Measurements from ENCODE around the gene SLC5A4. TPM values are rescaled to one million over a fixed set of nuclear protein-coding genes. Genes with fewer than 3 reads are reported as not detected.

SLC5A4 gene
- total RNA-seq, 1 experiment from 2014 or later = 0.22 TPM

- POLR2A ChIA-PET = no interaction called here
- CTCF ChIA-PET = no interaction called here
These were observed 22.8 kb downstream of the SLC5A4 start for GRCh38 chr22:32232191-32232830.

GRCh38 chr22:32226326-32227104, 28.6 kb downstream of the SLC5A4 start:
- no peak for ATAC-seq
- H3K4me3 Mint-ChIP-seq = no peak overlapping the region

More at GRCh38 chr22:32232191-32232830, 22.8 kb downstream of the SLC5A4 start:
- H3K4me3 Mint-ChIP-seq = no peak overlapping the region
- TF ChIP-seq ATF1 (CRISPR knock-in tag; IDR thresholded peaks at IDR 0.05) = no peak
- no peaks in the 10 kb centered on the region; the same call in 1 of the 2 replicates for H3K36me3 Mint-ChIP-seq
- H3K4me1 Mint-ChIP-seq = peaks cover 5% of the 10 kb centered on the region
- H3K9me3 Mint-ChIP-seq = no peaks in the 10 kb centered on the region
- DNase-seq (ENCODE audit: low spot score) (no peak), ATAC-seq (no peak)
- no peak overlapping the region for H3K27ac Mint-ChIP-seq
- peaks cover 6% of the 10 kb centered on the region; the same call in 1 of the 2 replicates for H3K27me3 Mint-ChIP-seq (ENCODE audit: low read depth)

GRCh38 chr22:32222991-32223390, 32.2 kb downstream of the SLC5A4 start:
- Mint-ChIP-seq H3K4me1 (no peaks in the 10 kb centered on the region), H3K9me3 (no peaks in the 10 kb centered on the region), H3K27me3 (ENCODE audit: low read depth) (0 out of 2 replicates have a peak, but pooled peaks cover 4% of the 10 kb centered on the region), H3K36me3 (no peaks in the 10 kb centered on the region), H3K4me3 (no peak overlapping the region), H3K27ac (no peak overlapping the region)
- ATAC-seq = no peak
- ChIA-PET CTCF (interaction anchor here (0.6 to 2.0 kb wide), 2 partner anchors 43 to 1302 kb away, joined by 3 to 7 read pairs; no protein-coding TSS in a partner anchor), POLR2A (interaction anchor here (0.7 kb wide), 1 partner anchor 127 kb away, joined by 3 read pairs; no protein-coding TSS in a partner anchor)
- TF ChIP-seq CREM (CRISPR knock-in tag; IDR thresholded peaks at IDR 0.05) = no peak
- TF ChIP-seq TEAD1 (CRISPR knock-in tag; IDR thresholded peaks at IDR 0.05) = no peak
- no peak for TF ChIP-seq NFYB (CRISPR knock-in tag; conservative IDR thresholded peaks at IDR 0.05; ENCODE audit: low read depth)
- DNase-seq (ENCODE audit: low spot score) = no peak

More at GRCh38 chr22:32226326-32227104, 28.6 kb downstream of the SLC5A4 start:
- H3K27me3 Mint-ChIP-seq (ENCODE audit: low read depth) = 0 out of 2 replicates have a peak, but pooled peaks cover 4% of the 10 kb centered on the region
- no peak overlapping the region for H3K27ac Mint-ChIP-seq
- POLR2A ChIA-PET = no interaction called here
- no peak for DNase-seq (ENCODE audit: low spot score)
- H3K4me1 Mint-ChIP-seq = no peaks in the 10 kb centered on the region
- no peak for TF ChIP-seq NFATC4 (CRISPR knock-in tag; IDR thresholded peaks at IDR 0.05)
- no peak for TF ChIP-seq PRRX2 (CRISPR knock-in tag; IDR thresholded peaks at IDR 0.05)
- H3K36me3 Mint-ChIP-seq = no peaks in the 10 kb centered on the region
- CTCF ChIA-PET = no interaction called here
- no peaks in the 10 kb centered on the region for H3K9me3 Mint-ChIP-seq

- no peak overlapping the region for H3K27ac Mint-ChIP-seq
- peaks cover 5% of the 10 kb centered on the region for H3K36me3 Mint-ChIP-seq
- ChIA-PET CTCF (interaction anchor here (1.0 to 2.8 kb wide), 3 partner anchors 12 to 47 kb away, joined by 3 to 17 read pairs (median 6); no protein-coding TSS in a partner anchor), POLR2A (no interaction called here)
- H3K27me3 Mint-ChIP-seq (ENCODE audit: low read depth) = no peaks in the 10 kb centered on the region
- H3K4me1 Mint-ChIP-seq = peaks cover 5% of the 10 kb centered on the region
- no peak overlapping the region for H3K4me3 Mint-ChIP-seq
- ATAC-seq = no peak
- DNase-seq (ENCODE audit: low spot score) = no peak
- 0 out of 2 replicates have a peak, but pooled peaks cover 6% of the 10 kb centered on the region for H3K9me3 Mint-ChIP-seq
- TF ChIP-seq KAT7 (CRISPR knock-in tag; IDR thresholded peaks at IDR 0.05; ENCODE audit: borderline replicate concordance) = no peak
- no peak for TF ChIP-seq HMGXB4 (CRISPR knock-in tag; IDR thresholded peaks at IDR 0.05)
- TF ChIP-seq FOXJ3 (CRISPR knock-in tag; IDR thresholded peaks at IDR 0.05; ENCODE audit: borderline replicate concordance) = no peak
- no peak for TF ChIP-seq ZBTB43 (CRISPR knock-in tag; IDR thresholded peaks at IDR 0.05)
- TF ChIP-seq TP53 (CRISPR knock-in tag; IDR thresholded peaks at IDR 0.05) = no peak
- no peak for TF ChIP-seq IRF2 (CRISPR knock-in tag; IDR thresholded peaks at IDR 0.05; ENCODE audit: borderline replicate concordance, low read depth)
- TF ChIP-seq E2F1 (CRISPR knock-in tag; IDR thresholded peaks at IDR 0.05) = no peak
- TF ChIP-seq USF2 (CRISPR knock-in tag; IDR thresholded peaks at IDR 0.05) = no peak
- no peak for TF ChIP-seq ZNF121 (CRISPR knock-in tag; IDR thresholded peaks at IDR 0.05)
- no peak for TF ChIP-seq FOXP4 (CRISPR knock-in tag; IDR thresholded peaks at IDR 0.05)
- TF ChIP-seq CTCF (IDR thresholded peaks at IDR 0.05) = no peak
- TF ChIP-seq SMAD4 (CRISPR knock-in tag; IDR thresholded peaks at IDR 0.05) = no peak
These were observed 36.1 kb downstream of the SLC5A4 start for GRCh38 chr22:32219026-32219425.

Measured in WTC11 (cell line).